ENCODE results near the gene HSPA12A.

DNA sequence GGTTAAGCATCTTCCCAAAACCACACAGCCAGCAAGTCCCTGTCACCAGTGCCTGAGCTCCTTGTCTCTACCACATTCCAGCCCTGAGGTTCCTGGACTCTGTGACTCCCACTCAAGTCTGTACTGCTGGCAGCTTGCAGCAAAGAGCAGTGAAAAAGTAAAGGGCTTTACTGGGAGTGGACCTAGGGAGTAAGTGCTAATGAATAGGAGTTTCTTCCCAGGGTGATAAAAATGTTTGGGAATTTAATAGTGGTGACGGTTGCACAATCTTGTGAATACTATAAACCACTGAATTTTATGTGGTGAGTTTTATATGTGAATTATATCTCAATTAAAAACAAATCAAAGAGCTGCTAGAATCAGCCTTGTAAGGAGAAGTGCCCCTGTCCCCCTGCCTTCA lies 22.6 kb downstream of the HSPA12A start:
- TF ChIP-seq EP300 (IDR thresholded peaks at IDR 0.05; ENCODE audit: low read length): no peak
- TF ChIP-seq MBD2 (IDR thresholded peaks at IDR 0.05; ENCODE audit: borderline replicate concordance, low read depth): no peak
- TF ChIP-seq, protein P1, sequence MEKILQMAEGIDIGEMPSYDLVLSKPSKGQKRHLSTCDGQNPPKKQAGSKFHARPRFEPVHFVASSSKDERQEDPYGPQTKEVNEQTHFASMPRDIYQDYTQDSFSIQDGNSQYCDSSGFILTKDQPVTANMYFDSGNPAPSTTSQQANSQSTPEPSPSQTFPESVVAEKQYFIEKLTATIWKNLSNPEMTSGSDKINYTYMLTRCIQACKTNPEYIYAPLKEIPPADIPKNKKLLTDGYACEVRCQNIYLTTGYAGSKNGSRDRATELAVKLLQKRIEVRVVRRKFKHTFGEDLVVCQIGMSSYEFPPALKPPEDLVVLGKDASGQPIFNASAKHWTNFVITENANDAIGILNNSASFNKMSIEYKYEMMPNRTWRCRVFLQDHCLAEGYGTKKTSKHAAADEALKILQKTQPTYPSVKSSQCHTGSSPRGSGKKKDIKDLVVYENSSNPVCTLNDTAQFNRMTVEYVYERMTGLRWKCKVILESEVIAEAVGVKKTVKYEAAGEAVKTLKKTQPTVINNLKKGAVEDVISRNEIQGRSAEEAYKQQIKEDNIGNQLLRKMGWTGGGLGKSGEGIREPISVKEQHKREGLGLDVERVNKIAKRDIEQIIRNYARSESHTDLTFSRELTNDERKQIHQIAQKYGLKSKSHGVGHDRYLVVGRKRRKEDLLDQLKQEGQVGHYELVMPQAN (IDR thresholded peaks at IDR 0.05; ENCODE audit: borderline replicate concordance): no peak
- TF ChIP-seq ZNF445 (CRISPR knock-in tag; IDR thresholded peaks at IDR 0.05; ENCODE audit: low read depth): no peak
- TF ChIP-seq, protein P2, sequence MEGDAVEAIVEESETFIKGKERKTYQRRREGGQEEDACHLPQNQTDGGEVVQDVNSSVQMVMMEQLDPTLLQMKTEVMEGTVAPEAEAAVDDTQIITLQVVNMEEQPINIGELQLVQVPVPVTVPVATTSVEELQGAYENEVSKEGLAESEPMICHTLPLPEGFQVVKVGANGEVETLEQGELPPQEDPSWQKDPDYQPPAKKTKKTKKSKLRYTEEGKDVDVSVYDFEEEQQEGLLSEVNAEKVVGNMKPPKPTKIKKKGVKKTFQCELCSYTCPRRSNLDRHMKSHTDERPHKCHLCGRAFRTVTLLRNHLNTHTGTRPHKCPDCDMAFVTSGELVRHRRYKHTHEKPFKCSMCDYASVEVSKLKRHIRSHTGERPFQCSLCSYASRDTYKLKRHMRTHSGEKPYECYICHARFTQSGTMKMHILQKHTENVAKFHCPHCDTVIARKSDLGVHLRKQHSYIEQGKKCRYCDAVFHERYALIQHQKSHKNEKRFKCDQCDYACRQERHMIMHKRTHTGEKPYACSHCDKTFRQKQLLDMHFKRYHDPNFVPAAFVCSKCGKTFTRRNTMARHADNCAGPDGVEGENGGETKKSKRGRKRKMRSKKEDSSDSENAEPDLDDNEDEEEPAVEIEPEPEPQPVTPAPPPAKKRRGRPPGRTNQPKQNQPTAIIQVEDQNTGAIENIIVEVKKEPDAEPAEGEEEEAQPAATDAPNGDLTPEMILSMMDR (IDR thresholded peaks at IDR 0.05 in 2 of 3, conservative IDR thresholded peaks at IDR 0.05 in 1 of 3; ENCODE audit: insufficient read depth in 2 of 3, low read depth in 1 of 3, low read length in 3 of 3): no peak
- TF ChIP-seq NCOR1 (IDR thresholded peaks at IDR 0.05): no peak
- TF ChIP-seq NR1H2 (CRISPR knock-in tag; IDR thresholded peaks at IDR 0.05): no peak
- TF ChIP-seq GATA2 (CRISPR knock-in tag; IDR thresholded peaks at IDR 0.05): no peak
- no peak for TF ChIP-seq EZH2 (IDR thresholded peaks at IDR 0.05; ENCODE audit: borderline replicate concordance, low read depth, low read length)
- TF ChIP-seq POLR2AphosphoS5 (IDR thresholded peaks at IDR 0.05; ENCODE audit: control insufficient read depth, insufficient read depth, low read depth, low read length): no peak
- TF ChIP-seq, protein P3, sequence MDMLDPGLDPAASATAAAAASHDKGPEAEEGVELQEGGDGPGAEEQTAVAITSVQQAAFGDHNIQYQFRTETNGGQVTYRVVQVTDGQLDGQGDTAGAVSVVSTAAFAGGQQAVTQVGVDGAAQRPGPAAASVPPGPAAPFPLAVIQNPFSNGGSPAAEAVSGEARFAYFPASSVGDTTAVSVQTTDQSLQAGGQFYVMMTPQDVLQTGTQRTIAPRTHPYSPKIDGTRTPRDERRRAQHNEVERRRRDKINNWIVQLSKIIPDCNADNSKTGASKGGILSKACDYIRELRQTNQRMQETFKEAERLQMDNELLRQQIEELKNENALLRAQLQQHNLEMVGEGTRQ (CRISPR knock-in tag; IDR thresholded peaks at IDR 0.05): no peak

Measured in K562 (cell line).